Spleen (tissue), 11 donors: Measurements from ENCODE around the gene MCM3AP. TPM values are rescaled to one million over a fixed set of nuclear protein-coding genes. Genes with fewer than 3 reads are reported as not detected.
"Not testable (repeated sequence)": the region's sequence is repeated elsewhere in the genome, so short reads cannot be mapped to it uniquely, and the experiment has no call there.

Experiments
- DNase-seq: peaks from one replicate; pipeline ENCODE4 v3.0.0-alpha.2; 2020
- H3K27ac ChIP-seq, 8 donors: fragments of 200-600 bp; sonication (generic) in 7 of 8; 1 replicate in 4 of 8; 2 replicates in 4 of 8; pipeline versions ENCODE4 v1.5.0 to v1.8.0; 2016 to 2021; ENCODE audit warnings: inconsistent platforms in 4 of 8, mild to moderate bottlenecking in 4 of 8, moderate library complexity in 1 of 8
- H3K27me3 ChIP-seq, 7 donors: fragments of 200-600 bp; sonication (generic) in 6 of 7; replicated peaks in 1 of 7; 1 replicate in 4 of 7; 2 replicates in 3 of 7; pipeline versions ENCODE4 v1.5.0 to v1.8.0; 2016 to 2021; ENCODE audit warnings: inconsistent platforms in 3 of 7, mild to moderate bottlenecking in 1 of 7
- H3K36me3 ChIP-seq, 6 donors: fragments of 200-600 bp; sonication (generic) in 5 of 6; 1 replicate in 4 of 6; 2 replicates in 2 of 6; pipeline versions ENCODE4 v1.5.0 to v1.8.0; 2016 to 2021; ENCODE audit warnings: inconsistent platforms in 2 of 6
- H3K4me1 ChIP-seq, 6 donors: fragments of 200-600 bp; sonication (generic) in 5 of 6; 1 replicate in 3 of 6; 2 replicates in 3 of 6; pipeline versions ENCODE4 v1.5.0 to v1.8.0; 2016 to 2021; ENCODE audit warnings: inconsistent platforms in 3 of 6
- H3K4me3 ChIP-seq, 8 donors: fragments of 200-600 bp; sonication (generic) in 7 of 8; 1 replicate in 4 of 8; 2 replicates in 4 of 8; pipeline versions ENCODE4 v1.5.0 to v1.8.0; 2016 to 2021; ENCODE audit warnings: inconsistent platforms in 4 of 8, mild to moderate bottlenecking in 4 of 8, moderate library complexity in 2 of 8
- H3K9me3 ChIP-seq, 8 donors: fragments of 200-600 bp; sonication (generic) in 7 of 8; 1 replicate in 4 of 8; 2 replicates in 4 of 8; pipeline versions ENCODE4 v1.5.0 to v1.8.0; 2016 to 2021; ENCODE audit warnings: inconsistent platforms in 4 of 8
- CTCF ChIP-seq, 11 experiments: fragments of 200-600 bp in 7 of 11; fragments of 450-650 bp in 4 of 11; sonication (generic) in 4 of 11; IDR thresholded peaks in 8 of 11; conservative IDR thresholded peaks in 3 of 11; 1 replicate in 7 of 11; 2 replicates in 4 of 11; pipeline versions ENCODE4 v1.4.0 to v1.8.0; 2016 to 2021; ENCODE audit warnings: antibody characterized with exemption in 11 of 11, inconsistent platforms in 4 of 11, mild to moderate bottlenecking in 1 of 11
- POLR2A ChIP-seq, 3 donors: fragments of 450-650 bp; IDR thresholded peaks; one replicate each; pipeline ENCODE4 v1.5.1; 2017; ENCODE audit warnings: antibody characterized with exemption in 3 of 3, mild to moderate bottlenecking in 1 of 3
- POLR2AphosphoS5 ChIP-seq, 3 donors: sonication (generic); formaldehyde crosslinking; IDR thresholded peaks; one replicate each; pipeline ENCODE4 v1.5.1; 2017; ENCODE audit warnings: antibody characterized with exemption in 3 of 3
- WGBS, 5 donors: extraction: QIAGEN DNeasy Blood & Tissue Kit in 3 of 5; methylation state at CpG; one replicate each; pipeline versions ENCODE4 v1.1.5 to v1.1.7; 2013 to 2018; 5-methylcytosine and 5-hydroxymethylcytosine counted together
- intact Hi-C: fragments of 100-400 bp; cut with DNase I; formaldehyde crosslinking; loops from one replicate; pipeline ENCODE4 v1.15.0; 2023; ENCODE audit warnings: low total_unique reads
- polyA plus RNA-seq, 3 donors: library from polyadenylated mRNA; stranded (reverse); fragments of 200-250 nt; gene quantifications; one replicate each; pipeline ENCODE4 v1.2.1, GENCODE V29; 2013
- total RNA-seq, 7 donors: library from RNA; depleted of rRNA in 3 of 7; stranded (reverse); fragments of >200 nt in 3 of 7; fragmentation: NEBNext Ultra II Directional in 4 of 7; extraction: Animal tissue kit (Norgen Biotek cat#: 25700) in 4 of 7; gene quantifications; one replicate each; pipeline versions ENCODE4 v1.1.0 to v1.2.1, GENCODE V29; 2016 to 2021
- donor health status: healthy with polysubstance abuse.
- donor health status: DM: no; HTN: no; CAD: no; lungs with moderate emphysema.
- donor health status: DM: no; HTN: no; CAD: no.
- donor health status: Bipolar disorder and iron deficiency.
- donor health status: healthy.
- donor health status: DM: no; HTN: no; CAD: no.
- donor health status: DM: yes; HTN: yes; CAD: no.

MCM3AP gene
- total and polyA plus RNA-seq, 10 donors = 35.2 to 144 (median 103) TPM

DNA sequence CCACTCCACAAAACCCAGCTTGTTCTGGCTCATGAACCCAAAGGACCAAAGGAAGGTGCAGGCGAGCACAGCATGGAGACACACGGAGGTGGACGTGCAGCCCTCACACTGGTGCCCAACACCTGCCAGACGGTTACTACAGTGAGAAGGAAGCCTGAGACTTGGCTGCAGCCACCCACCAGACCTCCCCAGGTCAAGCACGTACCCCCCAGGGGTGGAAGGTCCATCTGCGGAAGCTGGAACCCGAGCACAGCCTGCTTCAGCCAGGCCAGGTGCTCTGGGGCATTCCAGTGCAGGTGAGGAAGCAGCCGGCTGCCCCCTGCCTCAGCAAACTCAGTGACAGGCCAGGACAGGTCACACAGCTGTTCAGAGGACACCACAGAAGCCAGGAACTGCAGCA, 40.8 kb downstream of the MCM3AP start:
- Histone ChIP-seq H3K36me3 (peaks cover 11 to 100% (median 93%) of the 10 kb centered on the region in 6 donors), H3K27me3 (no peaks in the 10 kb centered on the region), H3K4me3 (no peak overlapping the region), H3K9me3 (no peaks in the 10 kb centered on the region), H3K4me1 (no peaks in the 10 kb centered on the region), H3K27ac (no peak overlapping the region)
- no peak for DNase-seq
- TF ChIP-seq POLR2AphosphoS5 (IDR thresholded peaks at IDR 0.05) = peak in 1 of 3 donors; percentile 46
- TF ChIP-seq POLR2A (IDR thresholded peaks at IDR 0.05) = no peak
- intact Hi-C loops = no loop called here
- WGBS, 5 donors = 81 to 97% (median 95%) methylated on average over 3 to 8 of the region's 8 CpGs

GRCh38 chr21:46243960-46244361, 41.5 kb downstream of the MCM3AP start:
- Histone ChIP-seq H3K4me1 (no peaks in the 10 kb centered on the region), H3K27ac (no peak overlapping the region), H3K36me3 (peaks cover 11 to 100% (median 94%) of the 10 kb centered on the region in 6 donors), H3K27me3 (no peaks in the 10 kb centered on the region), H3K4me3 (no peak overlapping the region), H3K9me3 (no peaks in the 10 kb centered on the region)
- TF ChIP-seq CTCF (IDR thresholded peaks at IDR 0.05 in 8 of 11, conservative IDR thresholded peaks at IDR 0.05 in 3 of 11) (no peak), POLR2AphosphoS5 (IDR thresholded peaks at IDR 0.05) (no peak), POLR2A (IDR thresholded peaks at IDR 0.05) (no peak)
- WGBS, 5 donors = 86 to 100% (median 92%) methylated on average over 3 of the region's 3 CpGs
- intact Hi-C loops = no loop called here
- DNase-seq = no peak

DNA sequence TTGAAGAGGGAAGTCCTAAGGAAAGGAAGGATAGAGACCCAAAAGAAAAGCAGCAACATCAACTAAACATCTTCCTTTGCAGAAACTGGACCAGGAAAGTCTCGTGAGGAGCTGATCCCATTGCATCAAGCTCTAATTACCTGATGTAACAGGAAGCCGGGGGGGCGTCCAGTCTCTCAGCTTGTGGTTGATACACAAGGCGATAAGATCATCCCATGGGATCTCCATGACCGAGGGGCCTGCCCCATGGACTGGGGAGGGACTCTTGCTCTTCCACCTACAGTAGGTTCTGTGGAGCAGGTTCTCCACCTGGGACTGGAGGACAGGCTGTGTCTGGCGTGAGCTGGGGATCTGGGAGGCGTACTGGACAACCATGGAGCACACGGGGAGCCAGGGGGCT, 42.1 kb downstream of the MCM3AP start:
- H3K9me3 ChIP-seq = no peaks in the 10 kb centered on the region
- no peak overlapping the region for H3K27ac ChIP-seq
- WGBS, 5 donors = 79 to 90% (median 86%) methylated on average over 8 of the region's 8 CpGs
- H3K4me1 ChIP-seq = no peaks in the 10 kb centered on the region
- no peak for TF ChIP-seq POLR2A (IDR thresholded peaks at IDR 0.05)
- no peak for TF ChIP-seq POLR2AphosphoS5 (IDR thresholded peaks at IDR 0.05)
- no peak for TF ChIP-seq CTCF (IDR thresholded peaks at IDR 0.05 in 8 of 11, conservative IDR thresholded peaks at IDR 0.05 in 3 of 11)
- DNase-seq = no peak
- intact Hi-C loops = no loop called here
- H3K4me3 ChIP-seq = no peak overlapping the region
- peaks cover 11 to 100% (median 91%) of the 10 kb centered on the region in 6 donors for H3K36me3 ChIP-seq
- no peaks in the 10 kb centered on the region for H3K27me3 ChIP-seq

GRCh38 chr21:46241577-46241976, 43.8 kb downstream of the MCM3AP start:
- H3K27ac ChIP-seq, H3K4me3 ChIP-seq, H3K9me3 ChIP-seq, DNase-seq, intact Hi-C loops, H3K27me3 ChIP-seq, H3K4me1 ChIP-seq: not testable (repeated sequence)
- WGBS, 5 donors = 79 to 96% (median 94%) methylated on average over 1 of the region's 1 CpG
- peaks cover 13 to 100% (median 87%) of the 10 kb centered on the region in 6 donors for H3K36me3 ChIP-seq

- Histone ChIP-seq H3K9me3 (no peaks in the 10 kb centered on the region), H3K27me3 (no peaks in the 10 kb centered on the region), H3K36me3 (peaks cover 11 to 100% (median 87%) of the 10 kb centered on the region in 6 donors), H3K4me3 (no peak overlapping the region), H3K27ac (no peak overlapping the region), H3K4me1 (no peaks in the 10 kb centered on the region)
- WGBS, 5 donors = 84 to 90% (median 89%) methylated on average over 7 of the region's 7 CpGs
- TF ChIP-seq CTCF (IDR thresholded peaks at IDR 0.05 in 8 of 11, conservative IDR thresholded peaks at IDR 0.05 in 3 of 11) (no peak), POLR2A (IDR thresholded peaks at IDR 0.05) (no peak), POLR2AphosphoS5 (IDR thresholded peaks at IDR 0.05) (no peak)
- DNase-seq = no peak
- intact Hi-C loops = no loop called here
Observed at GRCh38 chr21:46239817-46240325, 45.5 kb downstream of the MCM3AP start.
